ENCODE data around the gene PKDREJ. TPM values are rescaled to one million over a fixed set of nuclear protein-coding genes. Genes with fewer than 3 reads are reported as not detected.

PKDREJ gene
- total RNA-seq, 1 experiment from 2014 or later, result 0.04 TPM

DNA sequence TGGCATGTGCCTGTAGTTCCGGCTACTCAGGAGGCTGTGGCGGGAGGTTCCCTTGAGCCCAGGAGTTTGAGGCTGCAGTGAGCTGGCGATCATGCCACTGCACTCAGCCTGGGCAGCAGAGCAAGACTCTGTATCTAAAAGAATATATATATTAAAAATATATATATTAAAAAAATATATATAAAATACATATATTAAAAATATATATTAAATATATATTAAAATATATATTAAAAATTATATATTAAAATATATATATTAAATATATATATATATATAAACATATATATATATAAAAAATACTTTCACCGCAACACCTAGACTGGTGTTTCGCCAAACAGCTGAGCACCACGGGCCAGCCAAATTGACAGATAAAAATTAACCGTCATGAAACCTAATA, 13.4 kb upstream of the PKDREJ start:
- Histone ChIP-seq H4K5ac (ENCODE audit: insufficient read length, low read depth, low read length) (no peak overlapping the region), H2BK5ac (ENCODE audit: insufficient read length, low read length) (no peak overlapping the region), H2BK20ac (ENCODE audit: low read depth, low read length, poor library complexity, severe bottlenecking) (no peak overlapping the region), H3K4me1 (ENCODE audit: insufficient read depth, low read length) (no peaks in the 10 kb centered on the region), H3K9me3 (ENCODE audit: control insufficient read depth, low read depth, low read length) (no peaks in the 10 kb centered on the region), H3K23me2 (ENCODE audit: insufficient read length, low read depth, low read length, poor library complexity, severe bottlenecking) (no peaks in the 10 kb centered on the region), H3T11ph (ENCODE audit: low read length) (no peak overlapping the region), H2AFZ (ENCODE audit: low read length) (no peak overlapping the region), H4K8ac (replicated peaks; ENCODE audit: insufficient read length, low read depth, low read length) (no peak overlapping the region), H2AK5ac (ENCODE audit: insufficient read length, low read length) (no peak overlapping the region), H2BK15ac (ENCODE audit: low read depth, low read length) (no peak overlapping the region), H3K9ac (ENCODE audit: extremely low read depth, insufficient read length, low read length) (no peak overlapping the region), H3K18ac (ENCODE audit: insufficient read length, low read depth, low read length) (no peak overlapping the region), H2BK120ac (ENCODE audit: low read depth, low read length, poor library complexity, severe bottlenecking) (no peak overlapping the region), H3K79me1 (ENCODE audit: insufficient read depth, low read depth, low read length, poor library complexity, severe bottlenecking) (no peaks in the 10 kb centered on the region), H3K23ac (ENCODE audit: insufficient read length, low read depth, low read length) (no peak overlapping the region), H3K56ac (ENCODE audit: insufficient read length, low read depth, low read length) (no peak overlapping the region), H3K4ac (ENCODE audit: low read depth, low read length) (no peak overlapping the region), H3K14ac (ENCODE audit: insufficient read depth, low read length) (no peak overlapping the region), H4K91ac (ENCODE audit: insufficient read length, low read depth, low read length) (no peak overlapping the region), H3K79me2 (ENCODE audit: insufficient read depth, low read length) (no peaks in the 10 kb centered on the region), H2BK12ac (ENCODE audit: insufficient read length, low read depth, low read length) (no peak overlapping the region), H3K27me3 (ENCODE audit: insufficient read depth, low read length) (no peaks in the 10 kb centered on the region), H4K20me1 (ENCODE audit: control insufficient read depth, insufficient read depth, insufficient read length) (no peaks in the 10 kb centered on the region), H3K4me2 (ENCODE audit: insufficient read depth, insufficient read length, low read length) (no peak overlapping the region), H3K27ac (ENCODE audit: insufficient read length, low read depth, low read length) (no peak overlapping the region)
- no peak overlapping the region for H3K27ac Mint-ChIP-seq
- no peaks in the 10 kb centered on the region for H3K4me1 Mint-ChIP-seq
- peaks cover 22 to 61% (median 59%) of the 10 kb centered on the region in 3 experiments; a peak in 6 of 7 replicates for H3K36me3 Mint-ChIP-seq (ENCODE audit: insufficient read depth in 1 of 3, low read depth in 3 of 3)
- no peak for DNase-seq
- peaks cover 0 to 5% of the 10 kb centered on the region in 2 experiments; a peak in 1 of 5 replicates for H3K9me3 Mint-ChIP-seq
- H3K27me3 Mint-ChIP-seq (ENCODE audit: low read depth), result no peaks in the 10 kb centered on the region
- no peak overlapping the region for H3K4me3 Mint-ChIP-seq
- WGBS (ENCODE audit: extremely low coverage, insufficient read length, low lambda C conversion rate), result no CpG with 5 or more reads among the region's 7 CpGs
- TF ChIP-seq, protein P1, sequence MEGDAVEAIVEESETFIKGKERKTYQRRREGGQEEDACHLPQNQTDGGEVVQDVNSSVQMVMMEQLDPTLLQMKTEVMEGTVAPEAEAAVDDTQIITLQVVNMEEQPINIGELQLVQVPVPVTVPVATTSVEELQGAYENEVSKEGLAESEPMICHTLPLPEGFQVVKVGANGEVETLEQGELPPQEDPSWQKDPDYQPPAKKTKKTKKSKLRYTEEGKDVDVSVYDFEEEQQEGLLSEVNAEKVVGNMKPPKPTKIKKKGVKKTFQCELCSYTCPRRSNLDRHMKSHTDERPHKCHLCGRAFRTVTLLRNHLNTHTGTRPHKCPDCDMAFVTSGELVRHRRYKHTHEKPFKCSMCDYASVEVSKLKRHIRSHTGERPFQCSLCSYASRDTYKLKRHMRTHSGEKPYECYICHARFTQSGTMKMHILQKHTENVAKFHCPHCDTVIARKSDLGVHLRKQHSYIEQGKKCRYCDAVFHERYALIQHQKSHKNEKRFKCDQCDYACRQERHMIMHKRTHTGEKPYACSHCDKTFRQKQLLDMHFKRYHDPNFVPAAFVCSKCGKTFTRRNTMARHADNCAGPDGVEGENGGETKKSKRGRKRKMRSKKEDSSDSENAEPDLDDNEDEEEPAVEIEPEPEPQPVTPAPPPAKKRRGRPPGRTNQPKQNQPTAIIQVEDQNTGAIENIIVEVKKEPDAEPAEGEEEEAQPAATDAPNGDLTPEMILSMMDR (conservative IDR thresholded peaks at IDR 0.05), result no peak

Measured in H9 (cell line).